GM12875 (cell line): ENCODE results near the gene GCK.

Experiments used
- H3K4me3 ChIP-seq: one replicate; pipeline ENCODE4 v1.5.1; 2011; ENCODE audit warnings: low read depth, low read length, control low read depth
- CTCF ChIP-seq: IDR thresholded peaks from 2 replicates; pipeline ENCODE4 v1.5.1; 2011; ENCODE audit warnings: low read depth, mild to moderate bottlenecking, control low read depth, inconsistent platforms, low read length, moderate library complexity, borderline replicate concordance; ENCODE audit not compliant: insufficient read depth

The GCK gene

GRCh38 chr7:44194069-44194468, 4.8 kb upstream of the GCK start:
- no peak overlapping the region for H3K4me3 ChIP-seq
- no peak for TF ChIP-seq CTCF

GRCh38 chr7:44193011-44193802, 4.0 kb upstream of the GCK start:
- H3K4me3 ChIP-seq = no peak overlapping the region
- no peak for TF ChIP-seq CTCF

- TF ChIP-seq CTCF = no peak
- no peak overlapping the region for H3K4me3 ChIP-seq
Measured at GRCh38 chr7:44191171-44191570, 1.9 kb upstream of the GCK start.

- no peak for TF ChIP-seq CTCF
- H3K4me3 ChIP-seq = no peak overlapping the region
Measured at GRCh38 chr7:44189993-44190872, 994 bp upstream of the GCK start.

- TF ChIP-seq CTCF = no peak
- no peak overlapping the region for H3K4me3 ChIP-seq
Measured at GRCh38 chr7:44188480-44189225, 586 bp downstream of the GCK start.

GRCh38 chr7:44187636-44188416, 1.4 kb downstream of the GCK start:
- no peak for TF ChIP-seq CTCF
- H3K4me3 ChIP-seq = no peak overlapping the region
